SU-DHL-6 (cell line): Measurements from ENCODE around the gene AGBL5.

Experiments used
- H2AFZ ChIP-seq: fragments of 200-600 bp; sonication (generic); 2 replicates; pipeline ENCODE4 v1.6.1; 2014; ENCODE audit warnings: low read depth, mild to moderate bottlenecking, moderate library complexity, mixed read lengths, antibody characterized with exemption, low read length; ENCODE audit not compliant: severe bottlenecking
- H3F3A ChIP-seq: fragments of 200-600 bp; shearing (Covaris generic); 2 replicates; pipeline ENCODE4 v1.6.0; 2016; ENCODE audit warnings: antibody characterized with exemption, mild to moderate bottlenecking; ENCODE audit not compliant: insufficient read depth
- H3K27ac ChIP-seq: fragments of 200-600 bp; sonication (generic); 2 replicates; pipeline ENCODE4 v1.5.1; 2016; ENCODE audit warnings: low read depth, mild to moderate bottlenecking, low read length, moderate library complexity, mixed read lengths
- H3K27me3 ChIP-seq: fragments of 200-600 bp; sonication (generic), shearing (Covaris generic); 2 replicates; pipeline ENCODE4 v1.6.0; 2014; ENCODE audit warnings: mild to moderate bottlenecking, low read length
- H3K36me3 ChIP-seq: fragments of 200-600 bp; sonication (generic); 2 replicates; pipeline ENCODE4 v1.6.1; 2014; ENCODE audit warnings: mild to moderate bottlenecking, low read length, mixed read lengths
- H3K4me2 ChIP-seq: fragments of 300-600, 200-600 bp; shearing (Covaris generic), sonication (generic); 2 replicates; pipeline ENCODE4 v1.6.0; 2014; ENCODE audit warnings: low read length, low read depth, mild to moderate bottlenecking; ENCODE audit not compliant: poor library complexity, severe bottlenecking
- H3K4me3 ChIP-seq: fragments of 200-600 bp; sonication (generic); 2 replicates; pipeline ENCODE4 v1.5.1; 2014; ENCODE audit warnings: antibody characterized with exemption, low read length, mild to moderate bottlenecking, mixed read lengths; ENCODE audit not compliant: insufficient read depth, poor library complexity, severe bottlenecking
- H3K79me2 ChIP-seq: fragments of 200-600 bp; sonication (generic); 2 replicates; pipeline ENCODE4 v1.6.1; 2014; ENCODE audit warnings: mild to moderate bottlenecking, low read length, moderate library complexity; ENCODE audit not compliant: insufficient read depth
- H3K9ac ChIP-seq: fragments of 200-600 bp; sonication (generic); 2 replicates; pipeline ENCODE4 v1.7.0; 2014; ENCODE audit warnings: mild to moderate bottlenecking, low read length
- H3K9me2 ChIP-seq: fragments of 200-600 bp; sonication (generic); replicated peaks from 2 replicates; pipeline ENCODE4 v1.6.1; 2014; ENCODE audit warnings: low read length; ENCODE audit not compliant: insufficient read depth
- H3K9me3 ChIP-seq: fragments of 200-600 bp; sonication (generic); 2 replicates; pipeline ENCODE4 v1.6.1; 2014; ENCODE audit warnings: low read length, mixed read lengths; ENCODE audit not compliant: insufficient read depth
- H4K20me1 ChIP-seq: fragments of 200-600 bp; sonication (generic); 2 replicates; pipeline ENCODE4 v1.6.1; 2014; ENCODE audit warnings: low read depth, mild to moderate bottlenecking, antibody characterized with exemption, low read length, moderate library complexity, mixed read lengths
- CTCF ChIP-seq: fragments of 200-600 bp; sonication (generic); IDR thresholded peaks from one replicate; pipeline ENCODE4 v1.5.1; 2017; ENCODE audit warnings: antibody characterized with exemption, mild to moderate bottlenecking, low read length, moderate library complexity; ENCODE audit not compliant: insufficient read depth, poor library complexity, severe bottlenecking
- EZH2phosphoT487 ChIP-seq: fragments of 200-600 bp; sonication (generic), shearing (Covaris generic); conservative IDR thresholded peaks from 2 replicates; pipeline ENCODE4 v1.6.1; 2018; ENCODE audit warnings: mild to moderate bottlenecking, antibody characterized with exemption, low read length, moderate library complexity, mixed read lengths

The AGBL5 gene

GRCh38 chr2:27019931-27020855, 31.3 kb upstream of the AGBL5 start:
- TF ChIP-seq EZH2phosphoT487: no peak
- 0 out of 2 replicates have a peak, but pooled peaks cover 3% of the 10 kb centered on the region for H3K27me3 ChIP-seq
- H3K4me3 ChIP-seq: no peak overlapping the region
- H3K36me3 ChIP-seq: no peaks in the 10 kb centered on the region
- no peak overlapping the region for H3K27ac ChIP-seq
- H3K9ac ChIP-seq: no peak overlapping the region
- H3F3A ChIP-seq: no peaks in the 10 kb centered on the region
- H3K4me2 ChIP-seq: no peak overlapping the region
- no peaks in the 10 kb centered on the region for H3K79me2 ChIP-seq
- no peaks in the 10 kb centered on the region for H4K20me1 ChIP-seq
- no peaks in the 10 kb centered on the region for H3K9me3 ChIP-seq
- H2AFZ ChIP-seq: no peak overlapping the region
- no peaks in the 10 kb centered on the region for H3K9me2 ChIP-seq

GRCh38 chr2:27021253-27022049, 30.0 kb upstream of the AGBL5 start:
- TF ChIP-seq EZH2phosphoT487 (no peak), CTCF (no peak)

GRCh38 chr2:27023740-27024139, 27.7 kb upstream of the AGBL5 start:
- Histone ChIP-seq H3K9ac (no peak overlapping the region), H3K27ac (no peak overlapping the region), H3K9me2 (no peaks in the 10 kb centered on the region), H2AFZ (no peak overlapping the region), H3K79me2 (no peaks in the 10 kb centered on the region), H3K27me3 (no peaks in the 10 kb centered on the region), H3K36me3 (no peaks in the 10 kb centered on the region), H3K4me2 (no peak overlapping the region), H3F3A (no peaks in the 10 kb centered on the region), H3K9me3 (no peaks in the 10 kb centered on the region), H4K20me1 (no peaks in the 10 kb centered on the region), H3K4me3 (no peak overlapping the region)
- no peak for TF ChIP-seq EZH2phosphoT487
- no peak for TF ChIP-seq CTCF

More at GRCh38 chr2:27021253-27022049, 30.0 kb upstream of the AGBL5 start:
- Histone ChIP-seq H3K9me3 (no peaks in the 10 kb centered on the region), H3F3A (no peaks in the 10 kb centered on the region), H3K4me2 (no peak overlapping the region), H3K79me2 (no peaks in the 10 kb centered on the region), H3K9me2 (no peaks in the 10 kb centered on the region), H3K36me3 (no peaks in the 10 kb centered on the region), H3K27me3 (0 out of 2 replicates have a peak, but pooled peaks cover 3% of the 10 kb centered on the region), H3K9ac (no peak overlapping the region), H3K27ac (no peak overlapping the region), H4K20me1 (no peaks in the 10 kb centered on the region), H3K4me3 (no peak overlapping the region), H2AFZ (no peak overlapping the region)

GRCh38 chr2:27024188-27024587, 27.3 kb upstream of the AGBL5 start:
- H3F3A ChIP-seq: no peaks in the 10 kb centered on the region
- no peak for TF ChIP-seq EZH2phosphoT487
- TF ChIP-seq CTCF: peak; percentile 37
- H3K79me2 ChIP-seq: no peaks in the 10 kb centered on the region
- H3K27ac ChIP-seq: no peak overlapping the region
- H4K20me1 ChIP-seq: no peaks in the 10 kb centered on the region
- H3K9ac ChIP-seq: no peak overlapping the region
- no peak overlapping the region for H2AFZ ChIP-seq
- H3K9me3 ChIP-seq: no peaks in the 10 kb centered on the region
- no peak overlapping the region for H3K4me2 ChIP-seq
- no peaks in the 10 kb centered on the region for H3K9me2 ChIP-seq
- no peaks in the 10 kb centered on the region for H3K36me3 ChIP-seq
- H3K27me3 ChIP-seq: no peaks in the 10 kb centered on the region
- H3K4me3 ChIP-seq: no peak overlapping the region
